Psoas muscle (tissue), 8 donors: Measurements from ENCODE around the gene TSPAN7. TPM values are rescaled to one million over a fixed set of nuclear protein-coding genes. Genes with fewer than 3 reads are reported as not detected.

ENCODE experiments used
- ATAC-seq, 4 donors: fragments of 200-7000 bp; cut with Tn5 transposase; one replicate each; pipeline ENCODE4 v1.9.1; 2020; ENCODE audit warnings: moderate library complexity in 3 of 4, mild to moderate bottlenecking in 2 of 4
- DNase-seq, 2 donors: peaks; one replicate each; pipeline ENCODE4 v3.0.0-alpha.2; 2020
- H3K27ac ChIP-seq: fragments of 200-600 bp; one replicate; pipeline ENCODE4 v1.8.0; 2022
- H3K27me3 ChIP-seq, 3 donors: fragments of 200-600 bp in 1 of 3; one replicate each; pipeline versions ENCODE4 v1.6.1 to v1.8.0; 2013 to 2022; ENCODE audit warnings: low read length in 2 of 3, mild to moderate bottlenecking in 2 of 3, moderate library complexity in 1 of 3; ENCODE audit not compliant: insufficient read depth in 3 of 3
- H3K36me3 ChIP-seq, 2 donors: fragments of 200-600 bp in 1 of 2; one replicate each; pipeline versions ENCODE4 v1.6.1 to v1.8.0; 2013 to 2022; ENCODE audit warnings: low read depth in 1 of 2, mild to moderate bottlenecking in 1 of 2, moderate library complexity in 1 of 2; ENCODE audit not compliant: insufficient read depth in 1 of 2
- H3K4me1 ChIP-seq: fragments of 200-600 bp; one replicate; pipeline ENCODE4 v1.8.0; 2022
- H3K4me3 ChIP-seq: fragments of 200-600 bp; one replicate; pipeline ENCODE4 v1.8.0; 2022; ENCODE audit warnings: mild to moderate bottlenecking
- H3K9me3 ChIP-seq: fragments of 200-600 bp; one replicate; pipeline ENCODE4 v1.8.0; 2022
- WGBS, 3 donors: extraction: QIAGEN DNeasy Blood & Tissue Kit; methylation state at CpG; one replicate each; pipeline versions ENCODE4 v1.1.6 to v1.1.7; 2013; 5-methylcytosine and 5-hydroxymethylcytosine counted together
- intact Hi-C, 2 donors: fragments of 100-400 bp; cut with DNase I; formaldehyde crosslinking; loops; one replicate each; pipeline versions ENCODE4 v1.11.0 to v1.14.2; 2022
- polyA plus RNA-seq, 3 donors: library from polyadenylated mRNA; stranded (reverse); fragments of 200-250 nt; gene quantifications; one replicate each; pipeline ENCODE4 v1.2.3, GENCODE V29; 2013
- total RNA-seq, 4 donors: library from RNA; stranded (reverse); fragmentation: NEBNext Ultra II Directional in 2 of 4; extraction: Animal tissue kit (Norgen Biotek cat#: 25700) in 2 of 4; gene quantifications; one replicate each; pipeline versions ENCODE4 v1.2.1 to v1.2.4, GENCODE V29; 2021 to 2023
- TF ChIP-seq, protein P1 (sequence below): fragments of 200-600 bp; IDR thresholded peaks from one replicate; pipeline ENCODE4 v1.8.0; 2022; ENCODE audit warnings: antibody characterized with exemption
- donor health status: healthy with polysubstance abuse.
- donor health status: DM: no; HTN: no; CAD: no; lungs with moderate emphysema.
- donor health status: Bipolar disorder and iron deficiency.
- donor health status: healthy.
- donor health status: DM: yes; HTN: yes; CAD: no.
- donor health status: DM: no; HTN: no; CAD: no.
- donor health status: DM: no; HTN: no; CAD: no.
- donor health status: DM: yes; HTN: yes; CAD: no.

TSPAN7 gene
- total and polyA plus RNA-seq, 7 donors: 65.2 to 234 (median 136) TPM

DNA sequence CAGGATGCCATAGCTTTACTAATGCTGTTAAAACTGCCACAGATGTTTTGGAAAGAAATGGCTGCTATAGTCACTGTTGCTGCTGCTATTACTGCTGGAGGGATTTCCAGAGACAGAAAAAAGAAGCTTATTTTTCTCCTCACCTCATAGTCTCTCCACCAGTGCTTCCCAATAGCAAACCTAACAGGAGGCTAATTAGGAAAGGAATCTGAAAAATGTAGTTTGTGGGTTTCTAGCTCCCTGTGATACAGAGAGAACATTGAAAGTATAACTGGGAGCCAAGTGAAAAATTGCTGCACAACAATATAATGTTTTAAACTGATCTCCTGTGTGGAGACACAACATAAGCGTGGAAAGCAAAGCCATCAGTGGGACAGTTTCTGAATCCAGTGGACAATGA is 8.6 kb upstream of the TSPAN7 start:
- no peaks in the 10 kb centered on the region for H3K36me3 ChIP-seq
- TF ChIP-seq, protein P1, sequence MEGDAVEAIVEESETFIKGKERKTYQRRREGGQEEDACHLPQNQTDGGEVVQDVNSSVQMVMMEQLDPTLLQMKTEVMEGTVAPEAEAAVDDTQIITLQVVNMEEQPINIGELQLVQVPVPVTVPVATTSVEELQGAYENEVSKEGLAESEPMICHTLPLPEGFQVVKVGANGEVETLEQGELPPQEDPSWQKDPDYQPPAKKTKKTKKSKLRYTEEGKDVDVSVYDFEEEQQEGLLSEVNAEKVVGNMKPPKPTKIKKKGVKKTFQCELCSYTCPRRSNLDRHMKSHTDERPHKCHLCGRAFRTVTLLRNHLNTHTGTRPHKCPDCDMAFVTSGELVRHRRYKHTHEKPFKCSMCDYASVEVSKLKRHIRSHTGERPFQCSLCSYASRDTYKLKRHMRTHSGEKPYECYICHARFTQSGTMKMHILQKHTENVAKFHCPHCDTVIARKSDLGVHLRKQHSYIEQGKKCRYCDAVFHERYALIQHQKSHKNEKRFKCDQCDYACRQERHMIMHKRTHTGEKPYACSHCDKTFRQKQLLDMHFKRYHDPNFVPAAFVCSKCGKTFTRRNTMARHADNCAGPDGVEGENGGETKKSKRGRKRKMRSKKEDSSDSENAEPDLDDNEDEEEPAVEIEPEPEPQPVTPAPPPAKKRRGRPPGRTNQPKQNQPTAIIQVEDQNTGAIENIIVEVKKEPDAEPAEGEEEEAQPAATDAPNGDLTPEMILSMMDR: no peak
- H3K4me1 ChIP-seq: no peaks in the 10 kb centered on the region
- no peak overlapping the region for H3K4me3 ChIP-seq
- peaks cover 8% of the 10 kb centered on the region for H3K9me3 ChIP-seq
- intact Hi-C loops: no loop called here
- 69 to 95% (median 82%) methylated on average over 1 of the region's 1 CpG for WGBS, 3 donors
- ATAC-seq (no peak), DNase-seq (no peak)
- H3K27me3 ChIP-seq: peaks cover 0 to 6% (median 0%) of the 10 kb centered on the region in 3 donors
- no peak overlapping the region for H3K27ac ChIP-seq

DNA sequence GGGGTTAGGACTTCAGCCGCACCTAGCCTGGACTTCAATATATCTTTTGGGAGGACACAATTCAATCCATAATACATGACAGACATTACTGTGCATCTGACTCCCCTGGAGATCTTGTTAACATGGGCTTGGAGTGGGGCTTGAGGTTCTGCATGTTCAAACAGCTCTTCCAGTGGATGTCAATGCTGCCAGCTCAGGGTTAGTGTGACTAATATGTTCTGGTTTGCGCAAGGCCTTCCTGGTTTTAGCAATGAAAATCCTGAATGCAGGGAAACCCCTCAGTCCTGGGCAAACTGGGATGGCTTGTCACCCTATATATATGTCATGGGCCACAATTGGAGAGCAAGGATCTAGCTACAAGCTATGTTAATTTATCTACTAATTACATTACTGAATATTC is 2.7 kb upstream of the TSPAN7 start:
- ATAC-seq (peak in 1 of 4 donors; percentile 13), DNase-seq (no peak)
- no peaks in the 10 kb centered on the region for H3K9me3 ChIP-seq
- 75 to 97% (median 77%) methylated on average over 2 of the region's 2 CpGs for WGBS, 3 donors
- H3K4me1 ChIP-seq: no peaks in the 10 kb centered on the region
- H3K36me3 ChIP-seq: no peaks in the 10 kb centered on the region
- peaks cover 0 to 6% (median 0%) of the 10 kb centered on the region in 3 donors for H3K27me3 ChIP-seq
- TF ChIP-seq, protein P1: no peak
- H3K4me3 ChIP-seq: no peak overlapping the region
- no peak overlapping the region for H3K27ac ChIP-seq
- intact Hi-C loops: no loop called here

DNA sequence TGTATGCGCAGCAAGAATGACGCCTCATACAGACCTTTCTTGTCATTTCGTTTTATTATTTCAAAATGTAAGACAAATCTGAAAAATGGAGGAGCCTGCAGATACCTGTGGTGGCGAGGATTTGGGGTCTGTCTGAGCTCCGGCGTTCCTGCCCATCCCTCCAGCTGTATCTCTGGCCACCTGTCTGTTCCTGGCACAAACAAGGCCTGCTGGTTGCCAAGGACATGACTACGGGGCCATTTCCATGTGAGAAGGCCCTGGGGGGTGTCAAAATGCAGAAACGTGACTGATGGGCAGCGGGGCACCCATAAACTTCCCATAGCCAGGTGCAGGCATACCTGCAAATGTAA is 591 bp upstream of the TSPAN7 start:
- DNase-seq: peak; percentile 12 to 68
- Histone ChIP-seq H3K9me3 (no peaks in the 10 kb centered on the region), H3K4me3 (peak overlapping the region; percentile 73), H3K4me1 (no peaks in the 10 kb centered on the region), H3K27me3 (peaks cover 0 to 6% (median 0%) of the 10 kb centered on the region in 3 donors), H3K27ac (peak overlapping the region; percentile 73), H3K36me3 (no peaks in the 10 kb centered on the region)
- TF ChIP-seq, protein P1: no peak
- 32 to 48% (median 34%) methylated on average over 9 of the region's 9 CpGs for WGBS, 3 donors
- ATAC-seq: peak; percentile 35 to 71 (median 52)
- intact Hi-C loops: no loop called here

DNA sequence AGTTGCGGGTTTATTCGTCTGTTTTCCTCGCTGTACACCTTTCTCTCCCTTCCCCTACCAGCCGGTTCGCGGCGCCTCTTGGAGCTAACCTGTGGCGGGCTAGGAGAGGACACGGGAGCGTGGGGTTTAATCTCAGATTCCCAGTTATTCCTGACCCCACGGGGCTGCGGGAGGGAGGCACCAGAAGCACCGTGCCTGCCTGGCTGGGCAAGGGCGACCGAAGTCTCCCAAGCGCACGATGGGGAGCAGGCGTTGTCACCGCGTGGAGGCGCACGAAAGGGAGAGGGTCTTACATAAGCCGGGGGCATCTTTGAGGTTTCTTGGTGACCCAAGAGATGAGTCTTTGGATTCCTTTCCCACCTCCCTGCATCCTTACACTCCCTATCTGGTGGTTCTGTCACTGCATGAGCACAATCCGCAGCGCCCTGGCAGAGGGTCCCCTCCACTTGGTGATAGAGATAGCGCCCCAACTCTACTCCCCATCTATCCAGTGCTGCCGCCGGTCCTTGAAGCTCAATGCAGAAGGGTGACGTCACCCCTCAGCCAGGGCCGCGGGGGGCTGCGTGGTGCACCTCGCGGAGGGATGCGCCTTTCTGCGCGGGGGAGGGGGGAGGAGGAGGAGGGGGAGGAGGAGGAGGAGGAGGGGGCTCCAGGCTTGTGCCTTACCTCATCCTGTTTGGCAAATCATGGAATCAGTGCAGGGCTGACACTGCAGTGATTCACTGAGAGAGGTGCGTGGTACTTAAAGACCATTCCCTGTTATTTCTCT is 793 bp downstream of the TSPAN7 start:
- Histone ChIP-seq H3K9me3 (no peaks in the 10 kb centered on the region), H3K4me1 (no peaks in the 10 kb centered on the region), H3K27ac (peak overlapping the region; percentile 86), H3K36me3 (no peaks in the 10 kb centered on the region), H3K4me3 (peak overlapping the region; percentile 73), H3K27me3 (peaks cover 0 to 3% (median 0%) of the 10 kb centered on the region in 3 donors)
- 1 to 31% (median 1%) methylated on average over 16 to 33 of the region's 38 CpGs for WGBS, 3 donors
- TF ChIP-seq, protein P1: no peak
- intact Hi-C loops: loop anchor here in 1 of 2 donors (2.0 kb wide), 2 partner anchors 49 to 93 kb away; no protein-coding TSS in a partner anchor
- peak; percentile 29 to 62 for DNase-seq
- ATAC-seq: peak; percentile 44 to 64 (median 52)
